GM12872 (cell line): ENCODE results near the gene SBF2.

Experiments used
- TF ChIP-seq, protein P1 (sequence below): IDR thresholded peaks from 3 replicates; pipeline ENCODE4 v1.5.1; 2011; ENCODE audit warnings: low read depth, mild to moderate bottlenecking, low read length, moderate library complexity; ENCODE audit not compliant: insufficient read depth

The SBF2 gene

GRCh38 chr11:10236840-10237239, 57.2 kb downstream of the SBF2 start:
- TF ChIP-seq, protein P1, sequence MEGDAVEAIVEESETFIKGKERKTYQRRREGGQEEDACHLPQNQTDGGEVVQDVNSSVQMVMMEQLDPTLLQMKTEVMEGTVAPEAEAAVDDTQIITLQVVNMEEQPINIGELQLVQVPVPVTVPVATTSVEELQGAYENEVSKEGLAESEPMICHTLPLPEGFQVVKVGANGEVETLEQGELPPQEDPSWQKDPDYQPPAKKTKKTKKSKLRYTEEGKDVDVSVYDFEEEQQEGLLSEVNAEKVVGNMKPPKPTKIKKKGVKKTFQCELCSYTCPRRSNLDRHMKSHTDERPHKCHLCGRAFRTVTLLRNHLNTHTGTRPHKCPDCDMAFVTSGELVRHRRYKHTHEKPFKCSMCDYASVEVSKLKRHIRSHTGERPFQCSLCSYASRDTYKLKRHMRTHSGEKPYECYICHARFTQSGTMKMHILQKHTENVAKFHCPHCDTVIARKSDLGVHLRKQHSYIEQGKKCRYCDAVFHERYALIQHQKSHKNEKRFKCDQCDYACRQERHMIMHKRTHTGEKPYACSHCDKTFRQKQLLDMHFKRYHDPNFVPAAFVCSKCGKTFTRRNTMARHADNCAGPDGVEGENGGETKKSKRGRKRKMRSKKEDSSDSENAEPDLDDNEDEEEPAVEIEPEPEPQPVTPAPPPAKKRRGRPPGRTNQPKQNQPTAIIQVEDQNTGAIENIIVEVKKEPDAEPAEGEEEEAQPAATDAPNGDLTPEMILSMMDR: no peak

- TF ChIP-seq, protein P1: no peak
Measured at GRCh38 chr11:10233581-10233980, 60.4 kb downstream of the SBF2 start.

DNA sequence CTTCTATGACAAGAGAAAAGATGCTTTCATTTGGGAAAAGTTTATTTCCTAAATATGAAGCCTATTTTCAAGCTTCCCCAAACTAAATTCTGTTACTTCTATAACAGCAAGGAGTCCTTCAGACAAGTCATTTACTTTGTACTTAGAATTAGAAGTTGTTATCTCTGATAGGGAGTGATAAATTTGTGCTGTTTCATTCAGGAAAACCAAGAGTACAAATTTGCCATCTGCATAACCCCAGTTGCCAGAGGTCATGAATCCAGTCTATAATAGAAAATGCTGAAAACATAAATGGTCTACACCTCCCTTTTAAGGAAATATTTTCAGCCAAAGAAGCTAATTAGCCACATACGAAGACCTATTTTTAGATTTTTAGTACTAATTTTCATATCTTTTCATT, 61.3 kb downstream of the SBF2 start:
- TF ChIP-seq, protein P1: no peak

- TF ChIP-seq, protein P1: no peak
Measured at GRCh38 chr11:10225553-10225952, 68.5 kb downstream of the SBF2 start.

- TF ChIP-seq, protein P1: no peak
Measured at GRCh38 chr11:10222399-10222798, 71.6 kb downstream of the SBF2 start.

- TF ChIP-seq, protein P1: no peak
Measured at GRCh38 chr11:10221342-10221741, 72.7 kb downstream of the SBF2 start.

DNA sequence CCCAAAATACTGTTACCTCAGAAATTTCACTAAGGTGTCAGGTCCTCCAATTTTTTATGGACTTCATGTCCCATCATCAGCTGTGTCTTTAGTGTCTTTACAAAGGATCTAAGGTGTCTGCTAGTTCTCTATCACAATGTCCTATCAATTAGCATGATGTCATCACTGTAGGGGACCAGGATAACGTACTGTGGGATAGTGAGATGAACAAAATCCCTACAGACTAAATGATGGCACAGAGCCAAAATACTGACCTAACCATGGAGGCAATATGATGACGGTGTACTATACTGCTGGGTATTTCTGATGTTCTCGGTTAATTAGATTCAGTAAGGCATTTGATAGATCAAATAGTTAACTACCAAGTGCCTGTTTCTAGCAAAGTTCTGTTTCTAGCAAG, 82.5 kb downstream of the SBF2 start:
- TF ChIP-seq, protein P1: no peak

DNA sequence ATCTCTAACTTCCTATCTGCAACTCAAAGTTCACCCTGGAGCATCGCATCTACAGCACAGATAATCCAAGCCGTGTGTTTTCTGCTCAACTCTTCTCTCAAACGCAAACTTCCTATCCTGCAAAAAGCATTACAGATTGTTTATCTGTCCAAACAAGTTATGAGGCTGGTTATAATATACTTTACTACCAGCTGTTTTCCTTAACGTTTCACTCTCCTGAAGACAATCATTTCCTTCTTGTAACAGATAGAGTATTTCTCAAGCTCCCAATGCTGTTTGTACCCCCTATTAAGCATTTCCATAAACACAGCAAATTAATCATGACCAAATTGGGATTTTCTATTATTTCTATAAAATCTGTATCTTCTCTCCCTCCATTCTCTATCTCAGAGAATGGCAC, 84.7 kb downstream of the SBF2 start:
- TF ChIP-seq, protein P1: no peak
